ENCODE results near the gene CUBN. TPM values are rescaled to one million over a fixed set of nuclear protein-coding genes. Genes with fewer than 3 reads are reported as not detected.

The CUBN gene
- total RNA-seq, 1 experiment from 2014 or later = 4.6 TPM

GRCh38 chr10:17140386-17140761, 10.8 kb upstream of the CUBN start:
- intact Hi-C loops (cut with micrococcal nuclease; ENCODE audit: unreplicated experiment) = no loop called here
- no peak for TF ChIP-seq CTCF (IDR thresholded peaks at IDR 0.05; ENCODE audit: insufficient read depth in 1 of 2, low read depth in 1 of 2, low read length in 1 of 2, severe bottlenecking in 1 of 2, unreplicated experiment in 1 of 2)
- Histone ChIP-seq H3K36me3 (ENCODE audit: control insufficient read depth, insufficient read depth, low read length) (no peaks in the 10 kb centered on the region), H3K9me3 (0 out of 2 replicates have a peak, but pooled peaks cover 6% of the 10 kb centered on the region), H3K27me3 (replicated peaks; ENCODE audit: control insufficient read depth, insufficient read depth, low read length) (no peaks in the 10 kb centered on the region), H3K4me1 (peaks cover 21% of the 10 kb centered on the region), H3K4me3 (ENCODE audit: low read depth, low read length) (no peak overlapping the region)
- peaks cover 9% of the 10 kb centered on the region for H3K9me3 Mint-ChIP-seq (ENCODE audit: unreplicated experiment)
- H3K4me1 Mint-ChIP-seq (ENCODE audit: low read depth, unreplicated experiment) = peaks cover 26% of the 10 kb centered on the region
- DNase-seq = no peak
- ChIA-PET CTCF (no interaction called here), POLR2A (interaction anchor here (0.7 kb wide), 1 partner anchor 18 kb away, joined by 3 read pairs; no protein-coding TSS in a partner anchor)
- no TSS peak for BruUV-seq (replicated peaks)
- H3K27ac Mint-ChIP-seq (ENCODE audit: unreplicated experiment) = no peak overlapping the region
- H3K36me3 Mint-ChIP-seq (ENCODE audit: insufficient read depth, unreplicated experiment) = no peaks in the 10 kb centered on the region
- no peaks in the 10 kb centered on the region for H3K27me3 Mint-ChIP-seq (ENCODE audit: insufficient read depth, unreplicated experiment)
- H3K4me3 Mint-ChIP-seq (ENCODE audit: unreplicated experiment) = no peak overlapping the region

- Histone ChIP-seq H3K4me3 (ENCODE audit: low read depth, low read length) (no peak overlapping the region), H3K27me3 (replicated peaks; ENCODE audit: control insufficient read depth, insufficient read depth, low read length) (no peaks in the 10 kb centered on the region), H3K4me1 (peaks cover 3% of the 10 kb centered on the region; the same call in 1 of the 2 replicates), H3K36me3 (ENCODE audit: control insufficient read depth, insufficient read depth, low read length) (no peaks in the 10 kb centered on the region), H3K9me3 (0 out of 2 replicates have a peak, but pooled peaks cover 6% of the 10 kb centered on the region)
- BruUV-seq (replicated peaks) = no TSS peak
- Mint-ChIP-seq H3K27ac (ENCODE audit: unreplicated experiment) (no peak overlapping the region), H3K36me3 (ENCODE audit: insufficient read depth, unreplicated experiment) (no peaks in the 10 kb centered on the region), H3K4me3 (ENCODE audit: unreplicated experiment) (no peak overlapping the region), H3K9me3 (ENCODE audit: unreplicated experiment) (peaks cover 22% of the 10 kb centered on the region), H3K4me1 (ENCODE audit: low read depth, unreplicated experiment) (peaks cover 15% of the 10 kb centered on the region), H3K27me3 (ENCODE audit: insufficient read depth, unreplicated experiment) (no peaks in the 10 kb centered on the region)
- DNase-seq = no peak
- TF ChIP-seq CTCF (IDR thresholded peaks at IDR 0.05; ENCODE audit: insufficient read depth in 1 of 2, low read depth in 1 of 2, low read length in 1 of 2, severe bottlenecking in 1 of 2, unreplicated experiment in 1 of 2) = no peak
- ChIA-PET CTCF (no interaction called here), POLR2A (no interaction called here)
- intact Hi-C loops (cut with micrococcal nuclease; ENCODE audit: unreplicated experiment) = no loop called here
These were observed 8.9 kb upstream of the CUBN start for GRCh38 chr10:17138460-17139042.

- DNase-seq = no peak
- peaks cover 13% of the 10 kb centered on the region for H3K9me3 Mint-ChIP-seq (ENCODE audit: unreplicated experiment)
- POLR2A ChIA-PET = no interaction called here
- TF ChIP-seq CTCF (IDR thresholded peaks at IDR 0.05; ENCODE audit: insufficient read depth in 1 of 2, low read depth in 1 of 2, low read length in 1 of 2, severe bottlenecking in 1 of 2, unreplicated experiment in 1 of 2) = no peak
- H3K27me3 Mint-ChIP-seq (ENCODE audit: insufficient read depth, unreplicated experiment) = no peaks in the 10 kb centered on the region
- Histone ChIP-seq H3K27me3 (replicated peaks; ENCODE audit: control insufficient read depth, insufficient read depth, low read length) (no peaks in the 10 kb centered on the region), H3K4me3 (ENCODE audit: low read depth, low read length) (no peak overlapping the region), H3K9me3 (no peaks in the 10 kb centered on the region), H3K4me1 (peaks cover 18% of the 10 kb centered on the region), H3K36me3 (ENCODE audit: control insufficient read depth, insufficient read depth, low read length) (no peaks in the 10 kb centered on the region)
- no peak overlapping the region for H3K27ac Mint-ChIP-seq (ENCODE audit: unreplicated experiment)
- H3K36me3 Mint-ChIP-seq (ENCODE audit: insufficient read depth, unreplicated experiment) = no peaks in the 10 kb centered on the region
- H3K4me1 Mint-ChIP-seq (ENCODE audit: low read depth, unreplicated experiment) = peaks cover 22% of the 10 kb centered on the region
- CTCF ChIA-PET = no interaction called here
- intact Hi-C loops (cut with micrococcal nuclease; ENCODE audit: unreplicated experiment) = no loop called here
- BruUV-seq (replicated peaks) = no TSS peak
- no peak overlapping the region for H3K4me3 Mint-ChIP-seq (ENCODE audit: unreplicated experiment)
These were observed 5.2 kb upstream of the CUBN start for GRCh38 chr10:17134737-17135260.

Measured in Caco-2 (cell line).